HepG2 (cell line): ENCODE data around the gene FLACC1. TPM values are rescaled to one million over a fixed set of nuclear protein-coding genes. Genes with fewer than 3 reads are reported as not detected.

ENCODE experiments used
- ATAC-seq: fragments of 200-7000 bp; cut with Tn5 transposase; 3 replicates; pipeline ENCODE4 v1.9.1; 2020; ENCODE audit warnings: mild to moderate bottlenecking, moderate library complexity
- BruUV-seq: library from RNA; stranded (reverse); fragments of 400-500 nt; replicated peaks from 2 replicates; lab custom pipeline; 2021; lab: Mats Ljungman, UMichigan
- CTCF ChIA-PET: fragments of 300-600 bp; formaldehyde crosslinking; extraction: SDS; loops from one replicate; lab custom pipeline; 2021; ENCODE audit warnings: low total read pairs, inconsistent platforms, low intra/inter-chr PET ratio; lab: Yijun Ruan, JAX
- POLR2A ChIA-PET: fragments of 350-600 bp; sonication (Branson Sonifier 250); formaldehyde crosslinking; loops from one replicate; lab custom pipeline; 2020; ENCODE audit warnings: antibody characterized with exemption, inconsistent platforms; lab: Yijun Ruan, JAX
- DNase-seq: peaks from one replicate; pipeline ENCODE4 v3.0.0-alpha.2; 2015; ENCODE audit warnings: low spot score
- FAIRE-seq: peaks from 3 replicates; lab custom pipeline; 2011; peaks lifted over from hg19 to GRCh38; lab: Jason Lieb, UNC
- H2AFZ ChIP-seq: one replicate; pipeline ENCODE4 v1.6.1; 2011; ENCODE audit warnings: low read length, inconsistent platforms
- H3K27ac ChIP-seq: fragments of 300-600 bp; 3 replicates; pipeline ENCODE4 v1.8.0; 2011; ENCODE audit warnings: mixed run types, mild to moderate bottlenecking, mixed read lengths, low read length, inconsistent platforms; ENCODE audit not compliant: insufficient read depth; ENCODE audit errors: extremely low read length
- H3K27me3 ChIP-seq, 2 experiments: fragments of 200-600 bp in 1 of 2; 2 replicates in 1 of 2; 3 replicates in 1 of 2; pipeline versions ENCODE4 v1.6.0 to v1.8.0; 2011; ENCODE audit warnings: low read length in 2 of 2, mild to moderate bottlenecking in 2 of 2, moderate library complexity in 2 of 2, inconsistent platforms in 1 of 2; ENCODE audit not compliant: insufficient read depth in 2 of 2, control insufficient read depth in 1 of 2
- H3K36me3 ChIP-seq, 2 experiments: fragments of 200-600 bp in 1 of 2; replicated peaks in 1 of 2; 2 replicates in 1 of 2; 3 replicates in 1 of 2; pipeline versions ENCODE4 v1.5.1 to v1.8.0; 2011; ENCODE audit warnings: low read length in 2 of 2, inconsistent platforms in 1 of 2; ENCODE audit not compliant: insufficient read depth in 2 of 2, control insufficient read depth in 1 of 2
- H3K4me1 ChIP-seq: 2 replicates; pipeline ENCODE4 v1.5.1; 2012; ENCODE audit warnings: low read length, inconsistent platforms; ENCODE audit not compliant: insufficient read depth
- H3K4me2 ChIP-seq: 2 replicates; pipeline ENCODE4 v1.6.0; 2011; ENCODE audit warnings: low read depth, low read length, inconsistent platforms
- H3K4me3 ChIP-seq, 3 experiments: fragments of 200-600 bp in 1 of 3; sonication (generic), shearing (Covaris generic) in 1 of 3; replicated peaks in 1 of 3; 2 replicates each; pipeline ENCODE4 v1.5.1; 2011 to 2016; ENCODE audit warnings: low read length in 3 of 3, inconsistent platforms in 2 of 3, low read depth in 2 of 3, mild to moderate bottlenecking in 2 of 3, control low read depth in 1 of 3, mixed read lengths in 1 of 3; ENCODE audit not compliant: insufficient read depth in 1 of 3
- H3K79me2 ChIP-seq: one replicate; pipeline ENCODE4 v1.6.1; 2011; ENCODE audit warnings: low read length, inconsistent platforms; ENCODE audit not compliant: insufficient read depth
- H3K9ac ChIP-seq: 2 replicates; pipeline ENCODE4 v1.6.0; 2011; ENCODE audit warnings: mild to moderate bottlenecking, low read depth, low read length, inconsistent platforms; ENCODE audit not compliant: insufficient read depth
- H3K9me3 ChIP-seq: 2 replicates; pipeline ENCODE4 v1.5.1; 2012; ENCODE audit warnings: mild to moderate bottlenecking, low read length
- H4K20me1 ChIP-seq: 2 replicates; pipeline ENCODE4 v1.6.0; 2011; ENCODE audit warnings: inconsistent platforms, mild to moderate bottlenecking, low read length, moderate library complexity; ENCODE audit not compliant: insufficient read depth
- BRCA1 ChIP-seq: sonication (generic); formaldehyde crosslinking; IDR thresholded peaks from 2 replicates; pipeline ENCODE4 v1.4.0; 2020; ENCODE audit warnings: missing genetic modification reagents
- CCAR2 ChIP-seq: fragments of 200-400 bp; formaldehyde crosslinking; optimal IDR thresholded peaks from 2 replicates; pipeline ENCODE3; 2018; ENCODE audit warnings: low read depth, mild to moderate bottlenecking, low read length, moderate library complexity
- EED ChIP-seq: sonication (generic); formaldehyde crosslinking; IDR thresholded peaks from 2 replicates; pipeline ENCODE4 v1.5.0; 2020; ENCODE audit warnings: mild to moderate bottlenecking, missing genetic modification reagents
- KMT2B ChIP-seq: IDR thresholded peaks from 2 replicates; pipeline ENCODE4 v1.6.1; 2016; ENCODE audit warnings: missing genetic modification reagents, missing compliant biosample characterization
- TAF15 ChIP-seq: fragments of 200-400 bp; formaldehyde crosslinking; IDR thresholded peaks from one replicate; pipeline ENCODE4 v1.6.1; 2018; ENCODE audit warnings: mild to moderate bottlenecking, low read depth, low read length; ENCODE audit not compliant: poor library complexity, severe bottlenecking
- ZNF34 ChIP-seq: sonication (generic); formaldehyde crosslinking; IDR thresholded peaks from 2 replicates; pipeline ENCODE4 v1.4.0; 2020; ENCODE audit warnings: mild to moderate bottlenecking, missing genetic modification reagents, borderline replicate concordance
- ZNF775 ChIP-seq: sonication (generic); formaldehyde crosslinking; IDR thresholded peaks from 2 replicates; pipeline ENCODE4 v1.4.0; 2020; ENCODE audit warnings: missing genetic modification reagents, mild to moderate bottlenecking, moderate library complexity, borderline replicate concordance
- ZSCAN25 ChIP-seq: sonication (generic); formaldehyde crosslinking; IDR thresholded peaks from 2 replicates; pipeline ENCODE4 v1.8.0; 2022; ENCODE audit warnings: mild to moderate bottlenecking, missing genetic modification reagents
- WGBS: methylation state at CpG from one replicate; pipeline ENCODE4 v1.1.6; 2017; ENCODE audit warnings: low lambda C conversion rate; 5-methylcytosine and 5-hydroxymethylcytosine counted together
- in situ Hi-C: cut with HindIII; loops from 2 replicates; pipeline ENCODE4 v1.10.0; 2017; ENCODE audit warnings: low pct_unique_long_range_greater_than_20kb; ENCODE audit not compliant: extremely low pct_ligation_motif_present
- intact Hi-C: fragments of 100-400 bp; cut with micrococcal nuclease; formaldehyde crosslinking; loops from one replicate; pipeline ENCODE4 v1.10.0; 2022; ENCODE audit not compliant: unreplicated experiment
- polyA plus RNA-seq, 8 experiments: library from polyadenylated mRNA; depleted of rRNA in 3 of 8; stranded (reverse) in 7 of 8; unstranded in 1 of 8; fragments of >200 nt; fragmentation: Illumina TruSeq in 4 of 8; extraction: Trizol in 4 of 8; gene quantifications; 2 replicates each; pipeline versions ENCODE4 v1.2.1 to v1.2.3, GENCODE V29; 2011 to 2016; ENCODE audit warnings: low read depth in 4 of 8, missing spikeins in 1 of 8, mixed read lengths in 1 of 8; ENCODE audit not compliant: insufficient read depth in 1 of 8
- total RNA-seq, 5 experiments: library from RNA; depleted of rRNA; stranded (reverse); fragments of >200 nt; fragmentation: Illumina TruSeq; extraction: Trizol; gene quantifications; 2 replicates each; pipeline ENCODE4 v1.2.3, GENCODE V29; 2016; ENCODE audit warnings: low read depth in 1 of 5
- TF ChIP-seq, protein P1 (sequence below): sonication (generic); formaldehyde crosslinking; IDR thresholded peaks from 2 replicates; pipeline ENCODE4 v1.5.1; 2020; ENCODE audit warnings: mild to moderate bottlenecking, missing genetic modification reagents, moderate library complexity
- TF ChIP-seq, protein P2 (sequence below): sonication (generic); formaldehyde crosslinking; IDR thresholded peaks from 2 replicates; pipeline ENCODE4 v1.5.0; 2020; ENCODE audit warnings: mild to moderate bottlenecking, missing genetic modification reagents
- TF ChIP-seq, protein P3 (sequence below): sonication (generic); formaldehyde crosslinking; IDR thresholded peaks from 2 replicates; pipeline ENCODE4 v1.4.0; 2020; ENCODE audit warnings: missing genetic modification reagents

Gene FLACC1
- total and polyA plus RNA-seq, 2 of the 13 experiments (the other 11 are each of a cell fraction or from before 2014, with no cell fraction given): 0.35 to 0.59 TPM

DNA sequence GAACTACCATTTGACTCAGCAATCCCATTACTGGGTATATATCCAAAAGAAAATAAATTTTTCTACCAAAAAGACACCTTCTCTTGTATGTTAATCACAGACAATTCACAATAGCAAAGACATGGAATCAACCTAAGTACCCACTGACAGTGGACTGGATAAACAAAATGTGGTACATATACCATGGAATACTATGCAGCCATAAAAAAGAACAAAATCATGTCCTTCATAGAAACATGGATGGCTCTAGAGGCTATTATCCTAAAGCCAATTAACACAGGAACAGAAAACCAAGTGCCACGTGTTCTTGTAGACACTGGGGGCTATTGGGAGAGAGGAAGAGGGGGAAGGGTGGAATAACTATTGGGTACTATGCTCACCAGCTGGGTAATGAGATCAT is 27.7 kb downstream of the FLACC1 start:
- BruUV-seq: no TSS peak
- POLR2A ChIA-PET: no interaction called here
- no peak overlapping the region for H3K27ac ChIP-seq
- FAIRE-seq: no peak
- H3K9me3 ChIP-seq: no peaks in the 10 kb centered on the region
- peaks cover 0 to 3% of the 10 kb centered on the region in 2 experiments; a peak in 1 of 5 replicates for H3K27me3 ChIP-seq
- WGBS: 3% methylated on average over 1 of the region's 1 CpG
- no peak for ATAC-seq
- in situ Hi-C loops: no loop called here
- H4K20me1 ChIP-seq: no peaks in the 10 kb centered on the region
- H2AFZ ChIP-seq: no peak overlapping the region
- intact Hi-C loops: no loop called here
- no peaks in the 10 kb centered on the region for H3K4me1 ChIP-seq
- H3K36me3 ChIP-seq: no peaks in the 10 kb centered on the region
- CTCF ChIA-PET: no interaction called here
- no peak overlapping the region for H3K9ac ChIP-seq
- H3K4me2 ChIP-seq: no peak overlapping the region
- H3K4me3 ChIP-seq: no peak overlapping the region
- no peaks in the 10 kb centered on the region for H3K79me2 ChIP-seq
- TF ChIP-seq TAF15 (no peak), EED (CRISPR knock-in tag) (no peak), CCAR2 (no peak), ZSCAN25 (CRISPR knock-in tag) (no peak), BRCA1 (no peak), ZNF775 (CRISPR knock-in tag) (no peak), KMT2B (CRISPR knock-in tag) (no peak), ZNF34 (CRISPR knock-in tag) (no peak)
- TF ChIP-seq, protein P1, sequence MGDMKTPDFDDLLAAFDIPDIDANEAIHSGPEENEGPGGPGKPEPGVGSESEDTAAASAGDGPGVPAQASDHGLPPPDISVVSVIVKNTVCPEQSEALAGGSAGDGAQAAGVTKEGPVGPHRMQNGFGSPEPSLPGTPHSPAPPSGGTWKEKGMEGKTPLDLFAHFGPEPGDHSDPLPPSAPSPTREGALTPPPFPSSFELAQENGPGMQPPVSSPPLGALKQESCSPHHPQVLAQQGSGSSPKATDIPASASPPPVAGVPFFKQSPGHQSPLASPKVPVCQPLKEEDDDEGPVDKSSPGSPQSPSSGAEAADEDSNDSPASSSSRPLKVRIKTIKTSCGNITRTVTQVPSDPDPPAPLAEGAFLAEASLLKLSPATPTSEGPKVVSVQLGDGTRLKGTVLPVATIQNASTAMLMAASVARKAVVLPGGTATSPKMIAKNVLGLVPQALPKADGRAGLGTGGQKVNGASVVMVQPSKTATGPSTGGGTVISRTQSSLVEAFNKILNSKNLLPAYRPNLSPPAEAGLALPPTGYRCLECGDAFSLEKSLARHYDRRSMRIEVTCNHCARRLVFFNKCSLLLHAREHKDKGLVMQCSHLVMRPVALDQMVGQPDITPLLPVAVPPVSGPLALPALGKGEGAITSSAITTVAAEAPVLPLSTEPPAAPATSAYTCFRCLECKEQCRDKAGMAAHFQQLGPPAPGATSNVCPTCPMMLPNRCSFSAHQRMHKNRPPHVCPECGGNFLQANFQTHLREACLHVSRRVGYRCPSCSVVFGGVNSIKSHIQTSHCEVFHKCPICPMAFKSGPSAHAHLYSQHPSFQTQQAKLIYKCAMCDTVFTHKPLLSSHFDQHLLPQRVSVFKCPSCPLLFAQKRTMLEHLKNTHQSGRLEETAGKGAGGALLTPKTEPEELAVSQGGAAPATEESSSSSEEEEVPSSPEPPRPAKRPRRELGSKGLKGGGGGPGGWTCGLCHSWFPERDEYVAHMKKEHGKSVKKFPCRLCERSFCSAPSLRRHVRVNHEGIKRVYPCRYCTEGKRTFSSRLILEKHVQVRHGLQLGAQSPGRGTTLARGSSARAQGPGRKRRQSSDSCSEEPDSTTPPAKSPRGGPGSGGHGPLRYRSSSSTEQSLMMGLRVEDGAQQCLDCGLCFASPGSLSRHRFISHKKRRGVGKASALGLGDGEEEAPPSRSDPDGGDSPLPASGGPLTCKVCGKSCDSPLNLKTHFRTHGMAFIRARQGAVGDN: no peak
- TF ChIP-seq, protein P2, sequence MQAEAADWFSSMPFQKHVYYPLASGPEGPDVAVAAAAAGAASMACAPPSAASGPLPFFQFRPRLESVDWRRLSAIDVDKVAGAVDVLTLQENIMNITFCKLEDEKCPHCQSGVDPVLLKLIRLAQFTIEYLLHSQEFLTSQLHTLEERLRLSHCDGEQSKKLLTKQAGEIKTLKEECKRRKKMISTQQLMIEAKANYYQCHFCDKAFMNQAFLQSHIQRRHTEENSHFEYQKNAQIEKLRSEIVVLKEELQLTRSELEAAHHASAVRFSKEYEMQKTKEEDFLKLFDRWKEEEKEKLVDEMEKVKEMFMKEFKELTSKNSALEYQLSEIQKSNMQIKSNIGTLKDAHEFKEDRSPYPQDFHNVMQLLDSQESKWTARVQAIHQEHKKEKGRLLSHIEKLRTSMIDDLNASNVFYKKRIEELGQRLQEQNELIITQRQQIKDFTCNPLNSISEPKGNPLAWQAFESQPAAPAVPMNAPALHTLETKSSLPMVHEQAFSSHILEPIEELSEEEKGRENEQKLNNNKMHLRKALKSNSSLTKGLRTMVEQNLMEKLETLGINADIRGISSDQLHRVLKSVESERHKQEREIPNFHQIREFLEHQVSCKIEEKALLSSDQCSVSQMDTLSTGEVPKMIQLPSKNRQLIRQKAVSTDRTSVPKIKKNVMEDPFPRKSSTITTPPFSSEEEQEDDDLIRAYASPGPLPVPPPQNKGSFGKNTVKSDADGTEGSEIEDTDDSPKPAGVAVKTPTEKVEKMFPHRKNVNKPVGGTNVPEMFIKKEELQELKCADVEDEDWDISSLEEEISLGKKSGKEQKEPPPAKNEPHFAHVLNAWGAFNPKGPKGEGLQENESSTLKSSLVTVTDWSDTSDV (CRISPR knock-in tag): no peak
- TF ChIP-seq, protein P3, sequence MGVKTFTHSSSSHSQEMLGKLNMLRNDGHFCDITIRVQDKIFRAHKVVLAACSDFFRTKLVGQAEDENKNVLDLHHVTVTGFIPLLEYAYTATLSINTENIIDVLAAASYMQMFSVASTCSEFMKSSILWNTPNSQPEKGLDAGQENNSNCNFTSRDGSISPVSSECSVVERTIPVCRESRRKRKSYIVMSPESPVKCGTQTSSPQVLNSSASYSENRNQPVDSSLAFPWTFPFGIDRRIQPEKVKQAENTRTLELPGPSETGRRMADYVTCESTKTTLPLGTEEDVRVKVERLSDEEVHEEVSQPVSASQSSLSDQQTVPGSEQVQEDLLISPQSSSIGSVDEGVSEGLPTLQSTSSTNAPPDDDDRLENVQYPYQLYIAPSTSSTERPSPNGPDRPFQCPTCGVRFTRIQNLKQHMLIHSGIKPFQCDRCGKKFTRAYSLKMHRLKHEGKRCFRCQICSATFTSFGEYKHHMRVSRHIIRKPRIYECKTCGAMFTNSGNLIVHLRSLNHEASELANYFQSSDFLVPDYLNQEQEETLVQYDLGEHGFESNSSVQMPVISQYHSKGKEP (CRISPR knock-in tag): no peak
- DNase-seq: no peak
